ENCODE results near the gene STOML3.

GRCh38 chr13:38954291-38954690 is 36.3 kb downstream of the STOML3 start:
- TF ChIP-seq CTCF (conservative IDR thresholded peaks at IDR 0.05 in 1 of 2, IDR thresholded peaks at IDR 0.05 in 1 of 2; ENCODE audit: extremely low read depth in 1 of 2, insufficient read depth in 1 of 2, low read depth in 1 of 2, low read length in 2 of 2) (no peak), EZH2 (IDR thresholded peaks at IDR 0.05; ENCODE audit: borderline replicate concordance, low read length) (no peak)
